ENCODE measurements around the gene LENG8.
"Not testable (repeated sequence)": the region's sequence is repeated elsewhere in the genome, so short reads cannot be mapped to it uniquely, and the experiment has no call there.

Gene LENG8

GRCh38 chr19:54446349-54446748 is 2.6 kb upstream of the LENG8 start:
- not testable (repeated sequence) for DNase-seq

- no peak for DNase-seq
These were observed 792 bp upstream of the LENG8 start for GRCh38 chr19:54448040-54448773.

GRCh38 chr19:54449701-54450069 is 686 bp downstream of the LENG8 start:
- no peak for DNase-seq

- DNase-seq, result no peak
These were observed 2.4 kb downstream of the LENG8 start for GRCh38 chr19:54451331-54451871.

- no peak for DNase-seq
These were observed 3.0 kb downstream of the LENG8 start for GRCh38 chr19:54451997-54452396.

GRCh38 chr19:54452626-54453025 is 3.6 kb downstream of the LENG8 start:
- no peak for DNase-seq

GRCh38 chr19:54453921-54454780 is 5.2 kb downstream of the LENG8 start:
- no peak for DNase-seq

GRCh38 chr19:54454781-54455675 is 6.0 kb downstream of the LENG8 start:
- no peak for DNase-seq

GRCh38 chr19:54455786-54456422 is 6.9 kb downstream of the LENG8 start:
- no peak for DNase-seq

GRCh38 chr19:54456423-54457373 is 7.7 kb downstream of the LENG8 start:
- no peak for DNase-seq

- DNase-seq, result no peak
These were observed 9.0 kb downstream of the LENG8 start for GRCh38 chr19:54457773-54458647.

GRCh38 chr19:54458648-54459281 is 9.8 kb downstream of the LENG8 start:
- no peak for DNase-seq

GRCh38 chr19:54459282-54460229 is 10.6 kb downstream of the LENG8 start:
- no peak for DNase-seq

GRCh38 chr19:54460230-54461005 is 11.4 kb downstream of the LENG8 start:
- no peak for DNase-seq

- DNase-seq, result no peak
These were observed 12.2 kb downstream of the LENG8 start for GRCh38 chr19:54461210-54461609.

- DNase-seq, result no peak
These were observed 12.6 kb downstream of the LENG8 start for GRCh38 chr19:54461613-54462012.

- no peak for DNase-seq
These were observed 13.2 kb downstream of the LENG8 start for GRCh38 chr19:54462047-54462654.
